HG02623 (cell line): ENCODE measurements around the gene PPM1M.
A peak's percentile ranks its signal among the peaks of the same experiment; 100 is the strongest.

ENCODE experiments used
- ATAC-seq: cut with Tn5 transposase; IDR thresholded peaks from one replicate; pipeline ENCODE4 v1.9.1; 2021; ENCODE audit warnings: moderate library complexity; ENCODE audit not compliant: unreplicated experiment

Gene PPM1M

GRCh38 chr3:52229656-52230055 is 15.9 kb upstream of the PPM1M start:
- no peak for ATAC-seq

DNA sequence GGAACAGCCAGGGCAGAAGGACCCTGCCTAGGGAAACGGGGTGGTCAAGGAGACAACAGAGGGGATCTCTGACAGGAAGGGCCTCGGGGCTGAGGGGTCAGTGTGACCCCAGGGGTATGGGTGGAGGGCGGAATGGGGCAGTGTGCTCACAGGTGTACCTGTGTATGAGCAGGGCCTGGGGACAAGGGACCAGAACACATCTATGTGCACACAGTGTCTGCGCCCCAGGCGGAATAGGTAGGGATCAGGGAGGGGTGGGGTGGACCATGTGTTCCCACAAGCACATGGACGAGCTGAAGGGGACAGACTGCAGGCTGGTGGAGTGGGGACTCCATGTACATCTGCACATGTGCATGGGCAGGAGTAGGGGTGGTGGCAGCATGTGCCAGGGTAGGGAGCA is 15.1 kb upstream of the PPM1M start:
- ATAC-seq = no peak

GRCh38 chr3:52230889-52231499 is 14.6 kb upstream of the PPM1M start:
- ATAC-seq = no peak

DNA sequence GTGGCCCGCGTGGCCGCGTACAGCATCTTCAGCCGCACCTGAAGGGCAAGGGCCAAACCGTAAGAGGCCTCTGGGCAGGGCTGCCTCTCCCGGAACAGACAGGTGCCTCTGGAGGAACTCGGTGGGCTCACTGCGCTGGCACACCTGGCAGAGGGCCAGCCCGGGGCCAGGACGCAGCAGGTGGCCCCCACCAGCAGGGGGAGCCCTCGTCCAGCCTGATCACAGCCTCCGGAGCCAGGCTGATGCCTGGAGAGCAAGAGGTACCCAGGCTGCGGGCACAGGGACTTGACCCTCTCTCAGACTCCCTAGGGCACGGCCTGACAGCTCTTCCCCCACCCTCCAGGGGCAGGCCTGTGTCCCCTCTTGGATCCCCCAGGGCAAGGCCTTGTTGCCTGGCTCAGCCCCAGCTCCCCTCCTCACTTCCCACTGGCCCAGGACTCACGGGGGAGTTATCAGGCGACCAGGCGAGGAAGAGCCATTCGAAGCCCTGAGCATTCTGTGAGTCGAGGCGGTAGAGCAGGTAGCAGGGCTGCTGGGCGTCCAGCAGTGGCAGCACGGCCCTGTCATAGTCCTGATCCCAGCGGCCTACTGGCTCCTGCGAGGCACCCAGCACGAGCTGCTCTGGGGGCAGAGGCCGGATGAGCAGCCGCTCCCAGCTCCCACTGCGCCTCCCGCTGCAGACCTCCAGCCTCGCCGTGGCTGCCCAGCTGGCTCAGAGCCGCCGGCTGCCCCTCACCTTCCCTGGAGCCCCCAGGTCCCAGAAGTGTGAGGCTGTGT is 13.9 kb upstream of the PPM1M start:
- ATAC-seq = peak; percentile 45

DNA sequence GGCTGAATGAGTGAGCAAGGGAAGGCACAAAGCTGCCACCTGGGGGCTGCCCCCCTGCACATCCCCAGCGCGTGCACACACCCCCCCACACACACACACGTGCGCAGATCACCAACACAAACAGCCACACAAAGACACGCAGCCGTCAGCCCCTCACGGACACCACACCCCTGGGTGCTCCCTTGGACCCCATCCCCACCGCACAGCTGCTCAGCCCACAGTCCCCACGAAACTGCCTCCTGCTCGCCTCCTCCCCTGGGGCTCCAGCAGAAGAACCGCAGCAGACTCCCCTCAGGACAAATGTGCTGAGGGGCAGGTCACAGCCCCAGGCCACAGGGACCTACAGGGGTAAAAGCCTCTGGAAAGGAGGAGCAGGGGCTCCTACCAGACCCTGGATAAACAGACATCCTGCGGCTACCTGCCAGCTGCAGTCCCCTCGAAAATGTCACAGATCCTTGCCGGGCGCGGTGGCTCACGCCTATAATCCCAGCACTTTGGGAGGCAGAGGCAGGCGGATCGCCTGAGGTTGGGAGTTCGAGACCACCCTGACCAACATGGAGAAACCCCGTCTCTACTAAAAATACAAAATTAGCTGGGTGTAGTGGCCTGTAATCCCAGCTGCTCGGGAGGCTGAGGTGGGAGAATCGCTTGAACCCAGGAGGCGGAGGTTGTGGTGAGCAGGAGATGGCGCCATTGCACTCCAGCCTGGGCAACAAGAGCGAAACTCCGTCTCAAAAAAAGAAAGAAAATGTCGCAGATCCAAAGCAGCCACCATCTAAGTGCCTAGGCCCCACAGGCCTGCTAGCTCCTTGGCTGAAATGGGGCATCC is 13.1 kb upstream of the PPM1M start:
- no peak for ATAC-seq

- ATAC-seq = no peak
Observed at GRCh38 chr3:52233108-52233591, 12.4 kb upstream of the PPM1M start.

DNA sequence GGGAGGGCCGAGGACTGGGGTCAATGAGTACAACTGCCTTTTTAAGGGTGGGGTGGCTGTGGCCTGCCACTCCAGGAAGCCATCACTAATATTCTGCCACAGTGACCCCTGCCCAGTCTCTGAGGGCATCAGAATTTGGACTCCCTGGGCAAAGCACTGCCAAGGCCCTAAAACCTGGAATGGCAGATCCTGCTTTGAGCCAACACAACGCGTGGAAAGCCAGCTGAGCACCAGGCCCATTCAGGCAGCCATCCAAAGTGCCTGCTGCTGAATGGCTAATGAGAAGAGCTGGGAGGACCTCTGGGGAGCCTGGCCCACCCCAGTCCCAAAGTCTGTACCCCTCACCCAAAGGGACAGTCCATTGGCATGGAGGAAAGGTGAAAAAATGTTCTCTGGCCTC is 11.6 kb upstream of the PPM1M start:
- no peak for ATAC-seq

DNA sequence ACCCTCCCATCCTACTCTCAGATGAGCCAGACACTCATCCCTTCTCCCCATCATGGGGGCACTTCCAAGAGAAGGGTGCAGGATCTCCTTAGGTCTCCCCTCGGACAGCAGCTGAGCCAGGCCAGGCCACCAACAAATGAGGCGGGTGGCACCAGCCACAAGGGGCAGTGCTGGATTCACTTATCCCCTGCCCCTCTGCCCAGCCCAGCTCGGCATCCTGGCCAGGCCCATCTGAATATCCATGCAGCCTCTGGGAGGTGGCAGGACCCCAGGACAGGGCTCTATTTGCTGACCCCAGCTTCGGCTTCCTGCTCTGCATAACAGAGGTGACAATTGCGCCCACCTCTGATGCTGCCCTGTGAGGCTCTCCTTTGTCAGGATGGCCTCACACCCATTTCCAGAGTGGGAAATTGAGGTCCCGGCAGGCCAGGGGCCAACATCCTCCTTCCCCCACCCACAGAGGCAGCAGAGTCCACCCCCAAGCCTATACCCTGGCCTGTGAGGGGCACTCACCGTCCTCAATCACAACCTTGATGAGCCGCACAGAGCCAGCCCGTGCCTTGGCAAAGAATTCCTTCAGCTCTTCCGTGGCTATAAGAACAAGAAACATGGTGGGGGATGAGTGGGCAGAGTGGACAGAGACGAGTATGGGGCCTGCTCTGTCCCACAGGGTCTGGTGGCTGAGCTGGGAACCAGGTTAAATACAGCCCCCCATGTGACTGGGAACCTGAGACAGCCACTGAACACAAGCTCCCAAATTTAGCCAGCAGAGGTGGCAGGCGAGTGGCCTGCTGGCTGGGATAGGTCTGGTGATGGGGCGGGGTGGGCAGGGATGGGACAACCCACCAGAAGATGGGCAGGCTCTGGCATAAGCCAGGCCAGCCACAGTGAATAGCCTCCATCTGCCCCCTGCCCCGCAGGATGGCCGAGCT is 10.8 kb upstream of the PPM1M start:
- no peak for ATAC-seq

- no peak for ATAC-seq
Observed at GRCh38 chr3:52236424-52236886, 9.1 kb upstream of the PPM1M start.

DNA sequence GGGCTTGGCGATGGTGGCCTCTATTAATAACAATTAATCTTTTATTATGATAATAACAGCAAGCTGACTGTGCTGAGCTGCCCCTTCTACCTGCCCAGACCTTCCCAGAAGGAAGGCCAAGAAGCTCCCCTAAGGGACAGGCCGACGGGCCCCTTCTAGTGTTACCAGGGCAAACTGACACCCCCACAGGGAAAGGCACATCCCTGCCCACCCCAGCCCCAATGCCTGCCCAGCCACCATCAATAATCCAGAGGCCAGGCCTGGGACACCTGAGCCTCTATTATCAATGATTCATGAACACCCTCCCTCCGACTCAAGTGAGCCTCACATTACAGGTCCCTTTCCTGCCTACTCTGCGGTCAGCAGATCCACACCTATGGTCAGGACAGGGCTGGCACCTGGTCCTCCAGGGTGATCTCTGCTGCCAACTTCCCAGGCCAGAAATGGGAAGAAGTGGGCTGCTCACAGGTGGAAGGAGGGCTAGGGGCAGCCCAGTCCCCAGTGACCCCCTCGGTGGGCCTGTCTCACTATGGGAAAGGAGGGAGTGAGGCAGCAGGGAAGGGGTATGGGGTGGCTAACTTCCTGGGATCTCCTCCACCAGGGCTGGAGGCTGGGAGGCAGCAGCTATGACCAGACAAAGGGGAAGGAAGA is 8.4 kb upstream of the PPM1M start:
- ATAC-seq = no peak

DNA sequence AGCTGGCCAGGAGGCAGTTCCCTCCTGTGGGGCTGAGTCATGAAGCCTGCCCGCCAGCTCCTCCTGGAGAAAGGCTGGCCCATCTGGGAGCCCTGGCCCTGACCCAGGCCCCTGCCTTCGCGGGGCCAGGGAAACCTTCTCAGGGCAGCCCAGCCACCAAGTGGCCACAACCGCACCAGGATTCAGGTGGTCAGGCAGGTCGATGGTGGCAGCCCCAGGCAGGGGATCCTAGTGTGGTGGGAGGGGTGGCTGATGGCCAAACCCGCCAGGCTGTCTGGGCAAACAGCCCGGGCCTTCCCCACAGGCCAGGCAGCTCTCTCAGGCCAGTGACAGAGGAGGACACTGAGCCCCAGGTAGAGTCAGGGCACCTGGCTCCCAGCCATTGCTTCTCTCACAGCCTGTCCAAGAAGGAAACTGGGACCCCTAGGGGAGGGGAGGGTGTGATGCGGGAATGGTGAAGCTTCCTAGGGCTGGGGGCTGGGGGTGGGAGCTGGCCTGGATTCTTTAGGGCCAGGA is 7.8 kb upstream of the PPM1M start:
- ATAC-seq = no peak

- no peak for ATAC-seq
Observed at GRCh38 chr3:52238193-52238760, 7.3 kb upstream of the PPM1M start.

GRCh38 chr3:52238761-52239701 is 6.5 kb upstream of the PPM1M start, which contains the start of gene TWF2:
Gene TWF2, minus strand, starts transcription at chr3:52239158. Its CDS starts 142 bp downstream, at chr3:52239016.
- peak; percentile 72 for ATAC-seq

- ATAC-seq = no peak
Observed at GRCh38 chr3:52240059-52240885, 5.3 kb upstream of the PPM1M start.

GRCh38 chr3:52240886-52241370 is 4.6 kb upstream of the PPM1M start:
- ATAC-seq = no peak

DNA sequence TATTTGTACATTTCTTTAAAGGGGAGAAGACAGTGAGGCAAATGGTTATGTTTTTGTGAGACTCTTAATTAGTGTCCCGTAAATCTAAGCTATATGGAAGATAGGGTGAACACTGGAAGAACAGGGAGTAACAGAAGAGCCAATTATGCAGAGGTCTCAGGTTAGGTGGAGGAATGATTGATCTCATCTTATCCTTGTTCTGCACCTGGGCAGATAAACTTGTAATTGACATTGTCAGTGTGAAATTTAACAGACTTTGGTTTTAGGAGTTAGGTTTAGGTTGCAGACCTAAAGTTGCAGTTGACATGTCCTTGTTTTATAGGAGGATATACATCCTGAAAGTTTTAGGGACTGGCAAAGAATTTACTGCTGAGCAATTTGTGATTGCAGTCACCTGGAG is 3.5 kb upstream of the PPM1M start:
- ATAC-seq = no peak
